Right atrium auricular region (tissue), 2 donors: ENCODE results near the gene PLAC8. TPM values are rescaled to one million over a fixed set of nuclear protein-coding genes. Genes with fewer than 3 reads are reported as not detected.
"Not testable (repeated sequence)": the region's sequence is repeated elsewhere in the genome, so short reads cannot be mapped to it uniquely, and the experiment has no call there.

Experiments
- DNase-seq: peaks from one replicate; pipeline ENCODE4 v3.0.0-alpha.2; 2019; ENCODE audit warnings: low spot score
- H3K27ac ChIP-seq, 2 donors: fragments of 200-600 bp; sonication (generic); 1 replicate in 1 of 2; 2 replicates in 1 of 2; pipeline ENCODE4 v1.5.1; 2016 to 2019
- H3K27me3 ChIP-seq, 2 donors: fragments of 200-600 bp; sonication (generic); one replicate each; pipeline versions ENCODE4 v1.5.1 to v1.6.0; 2017 to 2019
- H3K36me3 ChIP-seq: fragments of 200-600 bp; sonication (generic); one replicate; pipeline ENCODE4 v1.5.1; 2016
- H3K4me1 ChIP-seq, 2 donors: fragments of 200-600 bp; sonication (generic); one replicate each; pipeline versions ENCODE4 v1.5.1 to v1.6.0; 2017 to 2019
- H3K4me3 ChIP-seq, 2 donors: fragments of 200-600 bp; sonication (generic); 1 replicate in 1 of 2; 2 replicates in 1 of 2; pipeline ENCODE4 v1.5.1; 2017 to 2019; ENCODE audit warnings: mild to moderate bottlenecking in 1 of 2, moderate library complexity in 1 of 2
- H3K9me3 ChIP-seq, 2 donors: fragments of 200-600 bp; sonication (generic); one replicate each; pipeline ENCODE4 v1.5.1; 2019
- total RNA-seq, 2 donors: library from RNA; depleted of rRNA; stranded (reverse); fragments of >200 nt; gene quantifications; one replicate each; pipeline ENCODE4 v1.1.0, GENCODE V29; 2016
- TF ChIP-seq, protein P1 (sequence below), 2 donors: fragments of 200-600 bp; sonication (generic); IDR thresholded peaks; one replicate each; pipeline ENCODE4 v1.5.1; 2019; ENCODE audit warnings: antibody characterized with exemption in 2 of 2

Gene PLAC8
- total RNA-seq, 2 donors from 2014 or later: 0.48 to 2.1 TPM

GRCh38 chr4:83054928-83055327 lies 59.6 kb downstream of the PLAC8 start:
- H3K27ac ChIP-seq: no peak overlapping the region
- no peak for DNase-seq
- H3K4me1 ChIP-seq: no peaks in the 10 kb centered on the region
- H3K36me3 ChIP-seq: peaks cover 61% of the 10 kb centered on the region
- H3K4me3 ChIP-seq: no peak overlapping the region
- H3K27me3 ChIP-seq: no peaks in the 10 kb centered on the region
- TF ChIP-seq, protein P1, sequence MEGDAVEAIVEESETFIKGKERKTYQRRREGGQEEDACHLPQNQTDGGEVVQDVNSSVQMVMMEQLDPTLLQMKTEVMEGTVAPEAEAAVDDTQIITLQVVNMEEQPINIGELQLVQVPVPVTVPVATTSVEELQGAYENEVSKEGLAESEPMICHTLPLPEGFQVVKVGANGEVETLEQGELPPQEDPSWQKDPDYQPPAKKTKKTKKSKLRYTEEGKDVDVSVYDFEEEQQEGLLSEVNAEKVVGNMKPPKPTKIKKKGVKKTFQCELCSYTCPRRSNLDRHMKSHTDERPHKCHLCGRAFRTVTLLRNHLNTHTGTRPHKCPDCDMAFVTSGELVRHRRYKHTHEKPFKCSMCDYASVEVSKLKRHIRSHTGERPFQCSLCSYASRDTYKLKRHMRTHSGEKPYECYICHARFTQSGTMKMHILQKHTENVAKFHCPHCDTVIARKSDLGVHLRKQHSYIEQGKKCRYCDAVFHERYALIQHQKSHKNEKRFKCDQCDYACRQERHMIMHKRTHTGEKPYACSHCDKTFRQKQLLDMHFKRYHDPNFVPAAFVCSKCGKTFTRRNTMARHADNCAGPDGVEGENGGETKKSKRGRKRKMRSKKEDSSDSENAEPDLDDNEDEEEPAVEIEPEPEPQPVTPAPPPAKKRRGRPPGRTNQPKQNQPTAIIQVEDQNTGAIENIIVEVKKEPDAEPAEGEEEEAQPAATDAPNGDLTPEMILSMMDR (IDR thresholded peaks at IDR 0.05): peak in 1 of 2 donors; percentile 11
- H3K9me3 ChIP-seq: no peaks in the 10 kb centered on the region

GRCh38 chr4:83048781-83049180 lies 65.7 kb downstream of the PLAC8 start:
- H3K36me3 ChIP-seq: peaks cover 34% of the 10 kb centered on the region
- H3K27ac ChIP-seq, H3K4me1 ChIP-seq, H3K9me3 ChIP-seq, H3K27me3 ChIP-seq, DNase-seq, H3K4me3 ChIP-seq: not testable (repeated sequence)

DNA sequence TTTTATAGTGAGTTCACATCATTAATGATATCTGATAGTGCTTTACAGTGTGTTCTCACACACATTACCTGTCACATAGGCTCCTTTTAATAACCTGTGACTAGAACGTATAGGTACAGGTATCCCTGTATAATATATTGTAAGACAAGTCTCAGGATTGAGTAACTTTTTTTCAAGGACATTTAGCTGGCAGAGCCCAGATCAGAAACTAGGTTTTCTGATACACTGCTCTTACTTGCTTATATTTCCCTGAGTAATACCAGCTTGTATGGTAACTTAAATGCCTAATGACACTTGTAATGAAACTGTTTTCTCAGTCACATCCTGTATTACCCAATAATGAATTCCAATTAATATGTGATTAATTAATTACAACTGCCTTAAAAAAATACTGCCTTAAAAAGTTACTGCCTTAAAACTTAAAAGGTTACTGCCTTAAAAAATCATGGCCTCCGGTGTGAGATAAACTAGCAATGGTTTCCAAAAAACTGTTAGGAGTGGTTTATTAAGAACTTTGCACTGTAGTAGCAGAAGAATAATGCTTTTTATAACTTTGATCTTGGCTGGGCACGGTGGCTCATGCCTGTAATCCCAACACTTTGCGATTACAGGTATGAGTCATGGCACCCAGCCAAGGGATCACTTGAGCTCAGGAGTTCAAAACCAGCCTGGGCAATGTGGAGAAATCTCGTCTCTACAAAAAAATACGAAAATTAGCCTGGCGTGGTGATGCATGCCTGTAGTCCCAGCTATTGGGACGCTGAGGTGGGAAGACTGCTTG lies 67.6 kb downstream of the PLAC8 start:
- no peaks in the 10 kb centered on the region for H3K27me3 ChIP-seq
- no peak overlapping the region for H3K27ac ChIP-seq
- no peaks in the 10 kb centered on the region for H3K4me1 ChIP-seq
- H3K36me3 ChIP-seq: peaks cover 17% of the 10 kb centered on the region
- no peak for DNase-seq
- TF ChIP-seq, protein P1 (IDR thresholded peaks at IDR 0.05): no peak
- no peaks in the 10 kb centered on the region for H3K9me3 ChIP-seq
- H3K4me3 ChIP-seq: no peak overlapping the region

DNA sequence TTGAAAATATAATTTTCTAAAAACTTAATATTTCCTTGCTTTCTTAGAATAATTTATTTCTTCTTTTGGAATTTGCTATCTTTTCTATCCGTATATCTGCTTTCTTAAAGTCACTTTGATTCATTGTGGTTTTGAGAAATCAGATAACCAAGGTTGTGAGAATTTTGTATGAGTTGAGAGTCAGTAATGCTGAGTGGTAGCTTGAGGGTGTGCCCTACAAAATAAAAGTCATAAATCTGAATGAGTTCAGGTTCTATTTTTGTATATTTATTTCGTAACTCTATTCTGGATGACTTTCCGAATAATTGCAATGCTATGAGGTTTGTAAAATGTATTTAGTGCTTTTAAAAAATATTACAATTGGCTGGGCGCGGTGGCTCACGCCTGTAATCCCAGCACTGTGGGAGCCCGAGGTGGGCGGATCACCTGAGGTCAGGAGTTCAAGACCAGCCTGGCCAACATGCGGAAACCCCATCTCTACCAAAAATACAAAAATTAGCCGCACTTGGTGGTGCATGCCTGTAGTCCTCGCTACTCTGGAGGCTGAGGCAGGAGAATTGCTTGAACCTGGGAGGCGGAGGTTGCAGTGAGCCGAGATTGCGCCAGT lies 70.6 kb downstream of the PLAC8 start:
- Histone ChIP-seq H3K27me3 (no peaks in the 10 kb centered on the region), H3K27ac (no peak overlapping the region), H3K9me3 (no peaks in the 10 kb centered on the region), H3K4me1 (no peaks in the 10 kb centered on the region), H3K4me3 (no peak overlapping the region), H3K36me3 (no peaks in the 10 kb centered on the region)
- TF ChIP-seq, protein P1 (IDR thresholded peaks at IDR 0.05): no peak
- no peak for DNase-seq

DNA sequence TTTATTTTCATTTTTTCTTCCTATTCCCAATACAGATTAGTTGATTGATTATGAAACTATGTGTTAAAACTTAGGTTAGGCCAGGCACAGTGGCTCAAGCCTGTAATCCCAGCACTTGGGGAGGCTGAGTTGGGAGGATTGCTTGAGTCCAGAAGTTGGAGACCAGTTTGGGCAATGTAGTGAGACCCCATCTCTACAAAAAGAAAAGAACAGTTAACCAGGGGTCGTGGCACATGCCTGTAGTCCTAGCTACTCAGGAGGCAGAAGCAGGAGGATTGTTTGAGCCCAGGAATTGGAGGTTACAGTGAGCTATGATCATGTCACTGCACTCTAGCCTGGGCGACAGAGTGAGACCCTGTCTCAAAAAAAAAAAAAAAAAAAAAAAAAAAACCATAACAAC lies 71.4 kb downstream of the PLAC8 start:
- H3K9me3 ChIP-seq, DNase-seq, H3K4me1 ChIP-seq, H3K36me3 ChIP-seq, H3K4me3 ChIP-seq, H3K27me3 ChIP-seq, H3K27ac ChIP-seq: not testable (repeated sequence)

DNA sequence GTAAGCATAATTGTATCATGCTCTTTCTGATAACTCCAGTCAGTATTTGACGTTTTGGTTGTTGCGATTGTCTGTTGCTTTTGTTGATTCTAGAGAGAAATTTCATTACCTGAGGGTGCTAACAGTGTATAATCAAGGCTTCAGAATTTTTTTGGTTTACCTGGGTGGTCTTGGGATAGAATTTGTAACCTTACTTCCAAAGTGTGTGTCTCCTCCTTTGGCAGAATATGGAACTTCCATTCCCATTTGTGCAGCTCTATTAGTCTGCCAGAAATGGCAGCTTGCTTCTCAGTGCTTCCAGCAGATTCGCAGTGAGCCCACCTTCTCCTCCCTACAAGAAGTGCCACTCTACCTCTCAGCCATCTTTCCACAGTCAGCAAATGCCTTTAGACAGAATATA lies 74.3 kb downstream of the PLAC8 start:
- Histone ChIP-seq H3K4me3 (no peak overlapping the region), H3K27ac (no peak overlapping the region), H3K9me3 (no peaks in the 10 kb centered on the region), H3K4me1 (peaks cover 0 to 20% of the 10 kb centered on the region in 2 donors), H3K36me3 (no peaks in the 10 kb centered on the region), H3K27me3 (no peaks in the 10 kb centered on the region)
- DNase-seq: no peak
- TF ChIP-seq, protein P1 (IDR thresholded peaks at IDR 0.05): no peak

Other genes starting within 250 kb of the PLAC8 start
- 100 to 1,000 TPM; 107 to 116 TPM for gene SEC31A, start 223.6 kb downstream of the PLAC8 start, total RNA-seq
- gene THAP9, start 214.0 kb downstream of the PLAC8 start, total RNA-seq: 1 to 10 TPM; 2.2 to 3.0 TPM
- 1 to 10 TPM; 4.8 to 6.2 TPM for gene LIN54, start 103.9 kb downstream of the PLAC8 start, total RNA-seq
- gene COPS4, start 79.5 kb downstream of the PLAC8 start, total RNA-seq: 10 to 100 TPM; 55.2 to 58.1 TPM
- gene COQ2, start 170.1 kb upstream of the PLAC8 start, total RNA-seq: 10 to 100 TPM; 12.0 to 15.1 TPM
- 1 to 10 TPM; 1.0 to 3.4 TPM for gene HPSE, start 220.1 kb upstream of the PLAC8 start, total RNA-seq